GM21528 (cell line): ENCODE measurements around the gene KRTAP5-11.
"Not testable (repeated sequence)": the region's sequence is repeated elsewhere in the genome, so short reads cannot be mapped to it uniquely, and the experiment has no call there.

Source experiments
- ATAC-seq: cut with Tn5 transposase; IDR thresholded peaks from one replicate; pipeline ENCODE4 v1.9.1; 2021; ENCODE audit warnings: mild to moderate bottlenecking, moderate library complexity; ENCODE audit not compliant: unreplicated experiment, low FRiP score

Gene KRTAP5-11

DNA sequence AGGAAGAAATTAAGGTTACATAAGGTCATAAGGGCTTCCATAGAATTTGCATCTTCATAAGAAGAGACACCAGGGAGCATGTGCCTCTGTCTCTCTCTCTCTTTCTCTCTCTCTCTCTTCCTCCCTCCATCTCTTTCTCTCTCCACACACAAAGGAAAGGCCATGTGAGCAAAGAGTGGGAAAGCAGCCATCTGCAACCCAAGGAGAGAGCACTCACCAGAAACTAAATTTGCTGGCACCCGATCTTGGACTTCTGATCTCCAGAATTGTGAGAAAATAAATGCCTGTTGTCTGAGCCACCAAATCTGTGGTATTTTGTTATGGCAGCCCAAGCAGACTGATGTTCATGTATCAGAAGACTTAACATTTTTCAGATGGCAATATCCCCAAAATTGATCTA, 23.7 kb downstream of the KRTAP5-11 start:
- ATAC-seq: no peak

DNA sequence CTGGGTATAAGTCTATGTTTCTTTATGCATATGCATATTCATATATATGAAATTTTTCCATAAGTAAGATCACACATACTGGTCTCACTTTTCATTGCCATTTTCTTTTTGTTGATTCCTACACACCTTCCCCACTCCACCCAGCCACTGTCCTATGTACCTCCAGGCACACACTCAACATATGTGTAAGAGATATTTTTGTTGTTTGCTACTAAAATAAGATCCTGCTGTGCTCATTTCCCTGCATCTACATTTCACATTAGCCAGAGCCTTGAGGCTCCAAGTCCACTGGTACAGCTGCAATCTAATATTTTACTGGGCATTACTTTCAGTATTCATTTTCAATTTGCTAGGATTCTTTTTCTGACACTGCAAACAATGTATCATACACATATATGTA, 25.4 kb downstream of the KRTAP5-11 start:
- ATAC-seq: no peak

GRCh38 chr11:71556018-71556417, 26.7 kb downstream of the KRTAP5-11 start:
- ATAC-seq: no peak

DNA sequence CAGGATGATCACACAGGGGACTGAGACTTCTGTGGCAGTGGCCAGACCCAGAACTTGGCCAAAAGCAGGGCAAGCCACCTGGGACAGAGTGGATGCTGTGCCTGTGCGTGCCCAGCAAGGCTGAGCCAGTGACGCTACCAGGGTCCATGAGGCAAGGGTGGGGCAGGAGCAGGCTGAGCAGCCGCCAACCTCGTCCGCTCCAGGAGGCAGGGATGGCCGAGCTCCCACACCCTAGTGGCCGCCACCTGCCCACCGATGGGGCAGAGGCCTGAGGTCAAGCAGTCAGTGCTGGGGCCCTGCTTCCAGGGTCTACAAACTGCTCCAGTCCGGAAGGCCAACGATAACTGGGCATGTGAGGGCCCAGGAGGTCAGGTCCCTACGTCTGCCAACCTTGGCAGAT, 27.2 kb downstream of the KRTAP5-11 start:
- no peak for ATAC-seq

DNA sequence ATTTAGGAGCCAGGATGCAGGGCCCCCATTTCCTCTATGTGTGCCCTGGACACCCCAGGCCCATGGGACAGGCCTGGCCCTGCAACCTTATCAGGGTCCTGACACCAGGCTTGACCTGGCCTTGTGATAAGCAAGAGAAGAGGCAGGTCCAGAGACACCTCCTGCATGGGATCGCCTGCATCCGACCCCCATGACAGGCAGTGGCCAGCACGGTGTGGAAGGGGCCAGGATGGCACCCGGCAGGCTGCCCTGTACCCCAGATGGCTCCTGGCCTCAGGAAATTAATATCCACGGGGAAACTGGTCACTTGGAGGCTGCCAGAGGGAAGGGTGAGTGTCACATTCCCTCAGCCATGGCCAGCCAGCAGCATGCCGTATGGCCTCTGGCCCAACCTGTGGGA, 27.7 kb downstream of the KRTAP5-11 start:
- no peak for ATAC-seq

DNA sequence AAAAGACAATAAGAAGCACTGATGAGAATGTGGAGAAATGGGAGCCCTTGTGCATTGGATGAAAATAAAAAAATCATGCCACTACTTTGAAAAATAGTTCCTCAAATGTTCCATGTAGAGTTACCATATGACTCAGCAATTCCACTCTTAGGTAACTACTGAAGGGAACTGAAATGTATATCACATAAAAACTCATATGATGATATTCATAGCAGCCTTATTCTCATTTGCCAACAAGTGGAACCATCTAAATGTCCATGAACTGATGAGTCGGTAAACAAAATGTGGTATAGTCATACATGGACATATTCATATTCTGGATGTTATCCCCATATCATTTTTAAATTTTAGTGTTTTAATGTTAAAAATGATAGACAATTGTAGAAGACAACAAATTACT, 31.0 kb downstream of the KRTAP5-11 start:
- no peak for ATAC-seq

DNA sequence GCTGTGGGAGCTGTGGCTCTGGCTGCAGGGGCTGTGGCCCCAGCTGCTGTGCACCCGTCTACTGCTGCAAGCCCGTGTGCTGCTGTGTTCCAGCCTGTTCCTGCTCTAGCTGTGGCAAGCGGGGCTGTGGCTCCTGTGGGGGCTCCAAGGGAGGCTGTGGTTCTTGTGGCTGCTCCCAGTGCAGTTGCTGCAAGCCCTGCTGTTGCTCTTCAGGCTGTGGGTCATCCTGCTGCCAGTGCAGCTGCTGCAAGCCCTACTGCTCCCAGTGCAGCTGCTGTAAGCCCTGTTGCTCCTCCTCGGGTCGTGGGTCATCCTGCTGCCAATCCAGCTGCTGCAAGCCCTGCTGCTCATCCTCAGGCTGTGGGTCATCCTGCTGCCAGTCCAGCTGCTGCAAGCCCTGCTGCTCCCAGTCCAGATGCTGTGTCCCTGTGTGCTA, 33.9 kb downstream of the KRTAP5-11 start:
- ATAC-seq: no peak

DNA sequence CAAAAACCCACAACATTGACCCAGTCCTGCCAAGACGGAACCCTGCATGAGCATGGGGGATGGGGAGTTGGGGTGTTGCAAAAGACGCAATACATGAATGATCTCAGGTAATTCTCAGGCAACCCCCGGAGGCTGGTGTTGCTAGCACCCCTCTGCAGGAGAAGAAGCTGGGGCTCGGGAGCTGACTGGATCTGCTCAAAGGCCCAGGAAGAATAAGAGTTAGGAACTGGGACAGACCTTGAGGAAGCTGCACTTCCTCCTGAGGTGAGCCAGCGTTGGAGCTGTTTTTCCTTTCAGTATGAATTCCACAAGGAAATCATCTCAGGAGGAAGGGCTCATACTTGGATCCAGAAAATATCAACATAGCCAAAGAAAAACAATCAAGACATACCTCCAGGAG, 34.6 kb downstream of the KRTAP5-11 start, which contains the start of gene KRTAP5-9:
Gene KRTAP5-9, plus strand, starts transcription at position 301 of the 400 bp plus-strand sequence. CDS start 238 bp downstream, outside the sequence.
- ATAC-seq: no peak

- no peak for ATAC-seq
Observed at GRCh38 chr11:71545405-71545966, 37.2 kb downstream of the KRTAP5-11 start.

- ATAC-seq: no peak
Observed at GRCh38 chr11:71544525-71545214, 38.0 kb downstream of the KRTAP5-11 start.

DNA sequence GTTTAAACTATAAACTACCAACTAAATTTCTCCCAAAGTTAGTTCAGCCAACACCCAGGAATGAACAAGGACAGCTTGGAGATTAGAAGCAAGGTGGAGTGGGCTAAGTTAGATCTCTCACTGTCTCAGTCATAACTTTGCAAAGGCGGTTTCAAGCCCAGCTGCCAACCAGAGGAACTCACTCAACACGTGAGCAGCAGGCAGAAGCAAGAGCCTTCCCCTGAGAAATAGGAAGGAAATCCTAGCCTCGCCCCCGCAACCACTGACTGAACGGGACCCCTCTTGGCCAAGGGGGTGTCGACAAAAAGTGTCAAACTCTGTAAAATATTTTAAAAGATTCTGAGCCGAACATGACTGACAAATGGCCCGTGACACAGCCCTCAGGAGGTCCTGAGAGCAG, 38.8 kb downstream of the KRTAP5-11 start:
- no peak for ATAC-seq

GRCh38 chr11:71542879-71543777, 39.5 kb downstream of the KRTAP5-11 start:
- no peak for ATAC-seq

DNA sequence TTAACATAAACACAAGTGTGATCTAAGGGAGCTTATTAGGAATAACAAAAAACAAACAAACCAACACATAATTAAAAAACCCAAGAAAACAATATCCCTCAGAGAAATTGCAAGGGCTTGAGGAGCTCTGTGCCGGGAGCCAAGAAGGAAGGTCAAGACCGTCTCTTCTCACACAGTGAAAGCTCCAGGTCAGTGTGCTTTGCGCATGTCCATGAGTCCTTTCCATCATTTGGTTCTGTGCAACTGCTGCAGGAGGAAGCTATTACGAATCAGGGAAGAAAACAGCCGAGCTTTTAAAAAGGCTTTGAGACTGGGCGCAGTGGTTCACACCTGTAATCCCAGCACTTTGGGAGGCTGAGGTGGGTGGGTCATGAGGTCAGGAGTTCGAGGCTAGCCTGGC, 40.3 kb downstream of the KRTAP5-11 start:
- ATAC-seq: no peak

DNA sequence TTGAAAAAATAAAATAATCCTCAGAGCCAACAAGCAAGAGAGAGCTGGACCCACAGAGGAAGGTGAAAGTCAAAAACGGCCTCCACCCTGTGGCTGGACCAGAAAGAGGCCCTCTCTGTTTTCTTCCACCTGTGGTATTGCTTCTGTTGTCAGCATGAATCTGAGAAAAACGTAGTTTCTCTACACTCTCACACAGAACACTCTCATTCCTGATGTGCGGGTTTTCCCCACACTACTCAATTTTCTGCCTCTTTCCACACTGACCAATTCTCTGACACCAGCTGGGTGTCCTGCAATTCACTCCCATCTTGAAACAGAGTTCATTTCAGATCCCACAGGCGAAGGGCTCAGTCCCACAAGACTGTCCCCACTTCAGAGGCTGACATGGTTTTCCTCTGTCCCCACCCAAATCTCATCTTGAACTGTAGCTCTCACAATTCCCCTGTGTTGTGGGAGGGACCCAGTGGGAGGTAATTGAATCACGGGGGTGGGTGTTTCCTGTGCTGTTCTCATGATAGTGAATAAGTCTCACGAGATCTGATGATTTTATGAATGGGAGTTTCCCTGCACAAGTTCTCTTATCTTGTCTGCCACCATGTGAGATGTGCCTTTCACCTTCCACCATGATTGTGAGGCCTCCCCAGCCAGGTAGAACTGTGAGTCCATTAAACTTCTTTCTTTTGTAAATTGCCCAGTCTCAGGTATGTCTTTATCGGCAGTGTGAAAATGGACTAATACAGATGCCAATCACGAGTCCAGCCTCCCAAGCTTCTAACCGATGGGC, 42.0 kb downstream of the KRTAP5-11 start:
- ATAC-seq: not testable (repeated sequence)

DNA sequence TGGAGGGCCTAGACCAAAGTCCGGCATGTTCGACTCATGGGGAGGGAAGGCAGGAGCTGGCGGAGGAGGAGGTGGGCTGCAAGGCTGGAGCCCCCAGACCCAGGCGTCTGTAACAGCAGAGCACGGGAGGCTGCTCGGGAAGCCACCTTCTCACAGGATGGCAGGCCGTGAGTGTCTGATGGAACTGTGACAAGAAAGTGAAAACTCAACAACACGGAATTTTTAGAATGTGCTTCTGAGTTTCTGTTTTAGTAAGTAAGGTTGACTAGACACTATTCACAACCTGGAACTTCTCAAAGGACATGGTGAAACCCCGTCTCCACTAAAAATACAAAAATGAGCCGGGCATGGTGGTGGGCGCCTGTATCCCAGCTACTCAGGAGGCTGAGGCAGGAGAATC, 42.7 kb downstream of the KRTAP5-11 start:
- ATAC-seq: not testable (repeated sequence)

- no peak for ATAC-seq
Observed at GRCh38 chr11:71539017-71539416, 43.7 kb downstream of the KRTAP5-11 start.

- ATAC-seq: no peak
Observed at GRCh38 chr11:71538666-71538990, 44.0 kb downstream of the KRTAP5-11 start.

GRCh38 chr11:71537977-71538665, 44.6 kb downstream of the KRTAP5-11 start, which contains the start of gene KRTAP5-8:
Gene KRTAP5-8, plus strand, starts transcription at chr11:71538025. Its CDS starts 31 bp downstream, at chr11:71538056.
- ATAC-seq: not testable (repeated sequence)

DNA sequence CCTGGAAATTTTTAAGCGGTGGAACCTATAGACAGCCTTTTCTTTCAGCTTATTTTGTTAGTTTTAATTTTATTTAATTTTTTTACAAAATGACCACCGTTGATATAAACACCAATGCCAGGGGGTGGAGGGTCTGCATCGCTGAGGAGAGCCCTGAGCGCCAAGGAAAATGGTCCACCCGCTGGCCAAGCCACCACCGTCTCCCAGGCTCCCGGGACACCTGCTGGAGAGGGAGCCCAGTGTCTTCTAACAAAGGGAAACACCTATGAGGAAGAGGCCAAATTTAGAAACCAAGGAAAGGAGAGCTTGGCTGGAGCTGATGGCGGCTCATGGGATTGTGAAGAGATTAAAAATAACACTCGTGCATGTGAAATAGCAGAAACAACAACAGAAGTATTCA, 45.1 kb downstream of the KRTAP5-11 start:
- ATAC-seq: no peak

GRCh38 chr11:71535825-71536224, 46.9 kb downstream of the KRTAP5-11 start:
- ATAC-seq: no peak
